GM21360 (cell line): Measurements from ENCODE around the gene USP47.
A peak's percentile ranks its signal among the peaks of the same experiment; 100 is the strongest.

Source experiments
- ATAC-seq: cut with Tn5 transposase; IDR thresholded peaks from one replicate; pipeline ENCODE4 v1.9.1; 2021; ENCODE audit warnings: mild to moderate bottlenecking, moderate library complexity; ENCODE audit not compliant: unreplicated experiment

Gene USP47

DNA sequence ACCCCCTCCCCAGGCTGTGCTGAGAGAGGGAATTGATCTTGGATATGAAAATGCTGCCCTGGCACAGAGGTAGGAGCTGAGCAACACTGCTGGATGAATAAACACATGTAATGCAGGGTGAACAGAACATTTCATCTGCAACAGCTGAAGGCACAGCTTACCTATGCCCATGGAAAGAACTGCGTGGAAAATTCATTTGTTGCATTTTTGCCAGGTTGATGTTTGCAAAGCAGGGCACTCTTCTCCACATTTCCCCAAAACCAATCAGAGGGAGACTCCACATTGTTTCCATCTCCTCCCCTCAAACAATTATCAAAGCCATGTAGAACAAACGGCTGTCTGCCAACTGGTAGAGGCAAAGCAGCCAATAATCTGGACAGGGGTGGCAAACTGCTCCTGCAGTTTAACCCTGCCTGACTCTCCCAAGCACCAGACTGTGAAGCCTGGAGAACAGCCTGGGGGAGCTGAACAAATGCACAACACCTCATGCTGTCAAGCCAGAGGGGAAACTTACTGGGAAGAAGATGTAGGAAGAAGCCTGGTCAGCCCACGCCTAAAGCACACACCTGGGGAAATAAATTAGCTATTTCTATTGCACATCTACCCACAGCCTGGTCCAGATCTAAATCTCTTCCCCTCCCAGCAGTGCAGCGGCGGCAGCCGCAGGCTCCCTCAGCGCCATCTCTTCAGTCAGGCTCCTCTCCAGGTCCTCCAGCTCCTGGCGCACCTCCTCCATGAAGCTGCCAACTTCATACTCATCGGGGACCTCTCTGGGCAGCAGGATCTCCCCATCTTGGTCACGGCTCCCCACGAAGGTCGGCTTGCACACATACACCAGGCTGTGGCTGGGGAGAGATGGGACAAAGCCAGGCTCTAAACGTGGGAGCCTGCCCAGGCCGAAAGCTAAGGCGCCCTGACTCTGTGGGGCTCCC lies 122.3 kb downstream of the USP47 start:
- no peak for ATAC-seq

DNA sequence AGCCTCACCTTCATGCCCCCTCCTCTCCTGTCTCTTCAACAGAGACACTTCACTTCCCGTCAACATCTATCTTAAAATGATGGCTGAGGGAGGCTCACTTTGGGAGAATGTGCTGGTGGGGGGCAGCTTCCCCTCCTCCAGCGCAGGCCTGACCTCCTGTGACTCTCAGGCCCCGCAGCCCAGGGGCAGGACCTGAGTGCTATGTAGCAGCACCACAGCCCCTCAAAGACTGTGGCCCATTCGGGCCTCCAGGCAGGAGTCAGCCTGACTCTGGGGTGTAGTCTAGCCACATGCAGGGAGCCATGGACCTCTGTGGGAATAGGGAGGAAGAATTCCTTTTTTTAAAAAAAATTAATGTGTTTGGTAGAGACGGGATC lies 123.0 kb downstream of the USP47 start:
- ATAC-seq, result no peak

DNA sequence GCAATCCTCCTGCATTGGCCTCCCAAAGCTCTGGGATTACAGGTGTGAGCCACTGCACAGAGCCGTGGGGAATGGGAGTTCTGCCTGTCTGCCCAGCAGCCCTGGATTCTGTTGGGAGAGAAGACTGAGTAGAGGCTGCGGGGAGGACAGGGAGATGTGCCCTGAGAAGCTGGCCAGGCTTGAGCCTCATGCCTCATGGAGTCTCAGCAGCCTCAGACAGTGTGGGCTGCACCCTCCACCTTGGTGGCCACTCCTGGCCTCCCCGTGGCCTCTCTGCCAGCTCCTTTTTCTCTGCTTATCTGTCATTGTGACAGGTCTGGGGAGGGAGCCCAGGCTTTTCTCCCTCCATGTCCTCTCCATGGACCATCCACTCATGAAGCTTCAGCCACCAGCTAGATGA lies 123.4 kb downstream of the USP47 start:
- ATAC-seq, result no peak

DNA sequence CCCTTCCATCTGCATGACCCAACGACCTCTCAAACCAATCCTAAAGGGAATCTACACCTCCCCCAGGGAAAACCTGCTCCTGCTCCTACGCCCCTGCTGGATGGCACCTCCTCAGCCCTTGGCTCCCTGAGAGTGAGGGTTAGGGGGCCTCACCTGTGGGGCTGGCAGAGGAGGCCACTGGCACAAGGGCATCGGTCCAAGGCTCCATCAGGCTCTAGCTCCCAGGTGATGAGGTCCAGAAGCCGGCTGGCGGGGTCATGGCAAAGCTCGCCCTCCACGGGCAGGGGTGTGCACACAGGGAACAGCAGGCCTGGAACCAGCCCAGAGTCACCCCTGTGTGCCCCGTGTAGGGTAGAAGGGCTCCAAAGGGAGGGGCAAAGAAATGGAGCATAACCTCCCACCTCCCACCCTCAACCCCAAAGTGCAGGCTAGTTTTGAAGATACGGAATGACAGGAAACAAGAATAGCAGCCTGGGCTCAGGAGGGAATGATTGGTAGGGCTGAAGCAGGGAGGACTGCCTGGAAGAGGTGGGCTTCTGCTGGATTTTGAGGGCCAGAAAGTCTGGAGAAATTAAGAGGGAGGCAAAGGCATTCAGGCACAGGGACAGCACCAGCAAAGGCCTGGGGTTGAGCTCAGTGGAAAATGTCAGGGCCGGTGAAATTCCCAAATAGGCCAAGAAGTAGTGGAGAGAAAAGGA lies 124.0 kb downstream of the USP47 start:
- no peak for ATAC-seq

DNA sequence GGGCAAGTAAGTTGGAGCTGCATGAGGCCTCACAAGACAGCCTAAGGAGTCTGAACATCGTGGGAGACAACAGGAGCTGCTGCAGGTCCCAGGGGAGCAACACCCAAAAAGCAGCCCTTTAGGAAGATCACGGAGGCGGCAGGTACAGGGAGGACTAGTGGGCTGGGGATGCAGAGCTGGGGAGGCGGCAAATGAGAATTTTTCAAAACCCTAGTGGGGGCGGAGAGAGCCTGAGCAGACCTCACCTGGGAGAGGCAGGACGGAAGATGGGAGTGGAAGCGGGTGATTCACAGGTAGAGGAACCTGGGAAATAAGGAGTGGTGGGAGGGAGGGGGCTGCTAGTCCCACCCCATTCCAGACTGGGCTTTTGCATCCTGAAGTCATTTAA lies 124.6 kb downstream of the USP47 start:
- no peak for ATAC-seq

DNA sequence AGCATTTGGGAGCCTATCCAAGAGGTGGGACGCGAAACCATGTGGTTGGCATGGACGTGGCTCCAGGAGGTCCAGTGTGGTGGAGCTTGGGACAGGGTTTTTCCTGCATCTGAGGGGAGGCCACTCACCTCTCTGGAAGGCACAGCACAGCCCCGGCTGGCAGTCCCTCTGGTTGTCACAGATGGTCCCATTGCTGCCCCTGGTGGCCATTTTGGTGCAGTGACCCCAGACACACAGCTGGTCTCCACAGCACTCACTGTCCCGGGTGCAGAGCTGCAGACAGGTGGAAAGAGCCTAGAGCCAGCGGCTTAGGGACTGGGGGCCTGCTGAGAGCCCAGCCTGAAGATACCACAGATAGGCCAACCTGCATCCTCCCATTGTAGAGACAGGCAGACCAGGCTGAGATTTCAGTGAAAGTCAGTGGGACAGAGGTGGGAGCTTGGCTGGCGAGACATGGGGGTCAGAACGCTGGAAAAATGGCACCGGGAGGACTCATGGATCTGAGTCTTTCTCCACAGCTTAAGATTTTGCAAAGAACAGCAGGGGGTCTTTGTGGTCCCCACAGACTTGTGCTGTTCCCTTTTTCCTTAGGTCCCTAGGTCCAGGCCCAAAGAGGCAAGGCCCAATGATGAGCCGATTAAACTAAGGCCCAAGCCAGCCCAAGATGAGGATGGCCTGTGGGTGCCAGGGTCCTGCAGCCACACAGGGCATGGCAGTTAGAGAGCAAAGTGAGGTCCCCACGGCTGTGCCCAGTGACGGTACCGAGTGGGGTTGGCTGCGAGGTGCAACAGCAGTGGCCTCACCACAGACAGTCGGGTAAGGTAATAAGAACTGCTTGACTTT lies 125.3 kb downstream of the USP47 start:
- peak; percentile 96 for ATAC-seq

DNA sequence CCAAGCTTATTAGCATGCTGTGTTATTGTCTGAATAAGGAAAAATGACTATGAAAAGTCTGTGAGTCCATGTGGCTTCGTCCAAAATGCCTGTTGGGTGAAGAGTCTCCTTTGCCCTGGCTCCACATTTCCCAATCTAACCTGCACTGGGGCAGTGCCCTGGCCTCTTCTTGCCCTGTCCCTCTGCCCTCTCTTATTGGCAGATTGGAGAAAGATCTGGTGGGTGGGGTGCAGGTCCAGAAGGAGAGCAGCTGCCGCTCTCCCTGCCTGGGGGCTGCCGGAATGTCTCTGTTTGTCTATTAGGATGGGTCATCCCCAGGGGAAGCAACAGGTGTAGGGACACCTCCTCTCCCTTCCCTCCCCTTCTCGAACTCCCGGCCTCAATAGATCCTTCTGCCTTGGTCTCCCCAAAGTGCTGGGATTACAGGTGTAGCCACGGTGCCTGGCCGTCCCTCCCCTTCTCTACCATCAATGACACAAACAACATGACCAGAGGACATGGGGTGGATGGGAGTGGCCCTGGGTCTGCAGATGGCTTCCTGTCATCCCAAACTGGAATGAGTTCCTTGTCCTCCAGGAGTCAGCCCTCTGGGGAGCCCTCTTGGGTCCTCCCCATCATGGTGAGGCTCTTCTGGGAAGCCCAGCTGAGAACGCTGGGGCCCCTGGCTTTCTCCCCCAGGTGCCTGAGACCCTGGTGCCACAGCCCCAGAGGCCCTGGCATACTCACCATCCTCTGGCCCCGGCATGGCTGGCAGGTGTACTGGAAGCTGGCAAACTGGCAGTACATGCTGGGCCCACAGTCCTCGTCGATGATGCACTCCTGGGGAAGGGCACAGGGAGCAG lies 126.1 kb downstream of the USP47 start:
- no peak for ATAC-seq

DNA sequence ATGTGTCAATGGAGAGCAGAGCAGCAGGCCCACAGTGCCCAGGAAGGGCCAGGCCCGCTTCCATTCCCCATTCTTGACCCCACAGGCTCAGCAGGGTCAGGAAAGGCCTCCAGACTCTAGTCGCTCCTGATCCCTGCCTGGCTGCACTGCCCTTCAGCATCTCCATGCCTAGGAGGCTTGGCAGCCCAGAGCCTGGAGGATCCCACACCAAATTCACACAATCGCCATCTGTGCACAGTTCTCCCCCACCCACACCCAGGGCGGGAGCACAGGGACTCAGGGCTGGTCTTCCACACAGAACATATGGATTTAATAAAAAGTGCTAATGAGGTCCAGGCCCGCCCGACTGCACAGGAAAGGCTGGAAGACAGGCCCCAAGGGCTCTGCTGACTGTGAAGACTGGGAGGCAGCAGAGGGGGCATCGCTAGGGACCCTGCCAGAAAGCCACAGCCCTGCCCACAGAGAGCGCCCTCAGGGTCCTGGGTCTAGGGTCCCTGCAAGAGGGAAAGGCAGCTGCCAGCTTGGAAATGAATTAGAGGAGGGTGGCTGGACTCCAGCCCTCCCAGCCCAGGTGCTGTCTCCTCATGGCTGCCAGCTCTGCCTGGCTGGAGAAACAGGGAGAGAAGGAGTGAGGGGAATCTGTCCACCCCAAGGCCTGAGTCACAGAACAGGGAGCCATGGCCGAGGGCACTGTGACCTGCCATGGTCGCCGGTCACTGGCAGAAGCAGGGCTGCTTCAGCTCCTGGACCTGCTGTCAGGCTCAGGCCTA lies 126.9 kb downstream of the USP47 start:
- no peak for ATAC-seq

DNA sequence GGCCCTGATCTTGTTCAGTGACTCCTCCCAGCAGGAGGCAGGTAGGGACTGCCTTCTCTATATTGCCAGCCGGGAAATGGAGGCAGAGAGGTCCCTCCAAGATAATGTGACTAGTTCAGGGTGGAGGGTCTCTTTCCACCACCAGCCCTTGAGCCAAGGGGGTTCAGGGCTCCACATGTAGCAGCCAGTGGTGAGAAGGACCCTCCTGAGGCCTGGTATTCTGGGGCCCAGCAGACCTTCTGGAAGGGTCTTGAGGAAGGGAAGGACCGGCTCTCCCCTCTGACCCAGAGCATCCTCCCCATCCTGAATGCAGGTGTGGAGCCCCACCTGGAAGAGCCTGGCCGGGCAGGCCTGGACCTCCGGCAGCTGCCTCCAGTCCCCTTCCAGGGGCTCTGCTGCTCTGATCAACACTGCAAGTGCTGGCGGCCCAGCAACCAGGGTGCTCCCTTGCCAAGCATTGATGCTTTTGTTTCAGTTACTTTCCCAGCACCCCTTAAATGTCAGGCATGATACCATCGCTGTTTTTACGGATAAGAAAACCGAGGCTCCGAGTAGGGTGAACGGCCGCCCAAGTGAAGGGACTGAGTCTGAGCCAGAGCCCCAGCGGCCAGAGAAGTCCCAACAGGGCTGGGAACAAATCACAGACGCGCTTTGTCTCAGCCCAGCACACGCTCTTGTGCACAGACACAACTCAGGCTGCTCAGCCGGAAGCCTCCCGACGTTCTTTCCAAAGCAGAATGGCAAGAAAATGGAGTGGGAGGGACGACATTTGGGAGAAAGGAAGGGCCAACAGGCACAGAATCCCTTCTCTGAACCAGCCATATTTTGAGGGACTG lies 127.8 kb downstream of the USP47 start:
- ATAC-seq, result no peak

DNA sequence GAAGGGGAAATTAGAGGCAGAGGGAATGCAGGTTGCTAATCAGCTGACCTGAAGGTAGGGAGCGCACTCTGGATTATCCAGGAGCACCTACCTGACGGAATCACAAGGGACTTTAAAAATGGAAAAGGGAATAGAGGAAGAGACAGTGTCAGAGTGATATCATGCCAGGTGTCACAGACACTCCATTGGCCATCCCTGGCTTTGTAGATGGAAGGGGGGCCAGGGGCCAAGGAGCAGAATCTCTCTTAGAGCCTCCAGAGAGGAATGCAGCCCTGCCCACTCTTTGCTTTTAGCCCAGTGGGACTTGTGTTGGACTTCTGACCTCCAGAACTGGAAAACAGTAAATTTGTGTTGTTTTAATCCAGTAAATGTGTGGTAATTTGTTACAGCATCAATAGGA lies 128.8 kb downstream of the USP47 start:
- no peak for ATAC-seq

DNA sequence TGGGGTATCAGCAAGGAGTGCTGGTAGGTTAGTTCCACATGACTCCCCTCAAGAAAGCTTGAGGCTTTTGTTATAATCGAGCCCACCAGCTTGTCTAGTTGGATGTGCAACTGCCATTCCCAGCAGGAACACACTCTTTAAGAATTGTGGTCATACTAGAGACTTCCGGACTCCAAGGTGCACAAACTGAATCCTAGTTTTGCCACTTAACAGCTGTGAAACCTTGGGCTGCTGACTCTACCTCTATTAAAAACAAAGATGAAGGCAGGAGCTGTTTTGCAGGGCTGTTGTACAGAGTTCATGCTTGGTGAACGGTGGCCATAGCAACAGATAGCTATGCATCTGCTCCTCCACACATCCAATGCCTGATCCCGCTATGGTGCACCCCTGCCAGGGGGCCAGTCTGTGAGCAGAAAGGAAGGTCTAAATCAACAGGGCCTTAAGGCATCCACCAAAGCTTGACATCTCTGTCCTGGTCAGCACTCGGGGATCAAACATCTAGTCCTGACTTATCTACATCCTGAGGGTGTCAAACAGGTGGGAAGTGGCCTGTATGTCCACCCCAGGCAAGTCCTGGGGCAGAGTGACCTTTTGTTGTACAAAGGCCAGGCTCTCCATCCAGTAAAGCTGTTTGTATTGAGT lies 130.3 kb downstream of the USP47 start:
- no peak for ATAC-seq

DNA sequence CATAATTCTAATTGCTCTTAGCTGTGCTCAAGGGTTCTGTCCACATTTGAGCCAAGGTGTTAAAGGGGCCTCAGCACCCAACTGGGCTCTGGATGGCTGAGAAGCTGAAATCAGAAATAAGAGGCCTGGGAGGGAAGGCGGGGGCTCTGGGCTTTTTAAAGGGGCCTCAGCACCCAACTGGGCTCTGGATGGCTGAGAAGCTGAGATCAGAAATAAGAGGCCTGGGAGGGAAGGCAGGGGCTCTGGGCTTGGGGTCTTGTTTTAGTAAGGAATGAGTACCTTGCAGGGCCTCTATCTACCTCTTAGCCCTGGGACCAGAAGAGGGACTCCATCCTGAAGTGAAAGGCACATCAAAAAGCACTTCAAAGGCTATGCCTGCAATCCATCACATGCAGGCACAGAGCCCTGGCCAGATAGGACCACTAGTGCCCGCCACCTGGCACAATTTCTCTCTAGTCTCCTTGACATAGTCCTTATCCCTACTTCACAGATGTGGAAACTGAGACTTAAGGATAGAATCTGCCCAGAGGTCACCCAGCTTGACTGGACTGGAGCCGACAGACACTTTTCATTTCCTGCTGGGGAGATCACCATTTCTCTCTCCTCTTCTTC lies 131.1 kb downstream of the USP47 start:
- no peak for ATAC-seq

DNA sequence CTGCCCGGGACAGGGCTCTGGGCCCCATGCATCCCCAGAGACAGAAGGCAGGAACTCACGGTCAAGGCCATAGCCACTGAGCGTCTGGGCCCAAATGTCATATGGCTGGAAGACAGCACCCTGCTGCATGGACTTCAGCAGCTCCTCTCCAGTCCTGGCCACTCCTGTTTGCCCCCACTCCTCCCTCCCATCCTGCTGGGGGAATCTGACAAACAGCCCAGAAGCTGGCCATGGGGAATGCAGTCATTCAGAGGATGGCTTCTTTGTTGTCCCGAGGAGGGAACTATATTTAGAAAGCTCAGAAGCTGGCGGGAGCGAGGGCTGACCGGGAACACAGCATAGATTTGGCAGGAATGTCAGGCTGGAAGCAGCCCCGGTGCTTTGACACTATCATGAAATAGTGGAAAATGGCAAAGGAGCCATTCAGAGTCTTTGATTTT lies 131.6 kb downstream of the USP47 start:
- no peak for ATAC-seq

DNA sequence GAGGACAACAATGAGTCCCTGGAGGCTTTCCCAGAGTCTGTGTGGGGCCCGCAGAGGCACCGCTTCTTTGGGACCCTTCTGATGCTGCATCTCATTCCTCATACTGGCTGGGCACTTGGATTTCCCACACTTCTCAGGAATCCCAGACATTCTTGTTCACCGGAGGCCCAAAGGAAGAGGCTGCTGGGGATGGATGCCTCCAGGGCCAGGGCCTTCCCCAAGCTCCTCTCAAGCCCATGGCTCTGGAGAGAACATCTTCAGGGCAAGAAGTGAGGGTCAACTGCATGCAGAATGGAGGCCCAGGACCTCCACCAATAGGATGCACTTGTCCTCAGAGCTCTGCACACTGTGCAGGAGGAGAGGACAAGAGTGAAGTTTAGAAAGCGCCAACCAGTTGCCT lies 132.1 kb downstream of the USP47 start:
- ATAC-seq, result no peak

DNA sequence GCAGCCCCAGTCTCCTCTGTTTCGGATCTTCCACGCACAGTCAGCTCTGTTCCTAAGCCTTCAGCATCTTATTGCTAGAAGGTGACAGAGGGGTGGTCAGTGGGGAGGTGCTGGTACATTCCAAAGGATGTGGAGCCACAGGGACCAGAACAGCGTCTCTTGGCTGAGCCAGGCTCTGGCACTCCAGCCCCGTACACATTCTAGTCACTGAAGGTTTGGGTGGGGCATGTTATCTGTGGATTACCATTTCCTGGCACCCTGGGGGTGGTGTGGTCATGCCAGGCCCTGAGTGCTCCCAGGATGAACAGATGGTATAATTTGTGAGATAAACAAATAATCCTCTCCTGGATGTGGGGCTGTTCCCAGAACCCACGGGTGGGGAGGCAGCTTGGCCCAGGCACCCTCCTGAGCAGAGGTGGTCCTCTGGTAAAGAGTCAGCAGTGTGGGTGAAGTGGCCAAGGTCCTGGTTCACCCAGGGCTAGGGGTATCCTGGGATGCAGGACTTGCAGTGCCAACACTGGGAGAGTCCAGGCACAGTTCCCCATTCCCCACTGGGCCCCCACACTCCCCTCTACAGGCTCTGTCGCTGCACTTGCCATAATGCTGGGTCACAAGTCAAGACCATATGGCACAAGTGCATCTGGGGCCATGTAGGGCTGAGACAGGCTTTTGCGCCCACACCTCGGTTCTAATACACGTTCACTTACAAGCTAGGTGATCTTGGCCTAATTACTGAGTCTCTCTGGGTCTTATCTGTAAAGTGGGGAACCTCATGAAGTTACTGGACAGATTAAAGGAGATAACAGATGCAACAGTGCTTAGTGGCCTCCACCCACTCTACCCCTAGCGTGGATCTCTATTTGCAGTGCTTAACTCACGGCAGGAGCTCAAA lies 133.7 kb downstream of the USP47 start:
- ATAC-seq, result no peak

DNA sequence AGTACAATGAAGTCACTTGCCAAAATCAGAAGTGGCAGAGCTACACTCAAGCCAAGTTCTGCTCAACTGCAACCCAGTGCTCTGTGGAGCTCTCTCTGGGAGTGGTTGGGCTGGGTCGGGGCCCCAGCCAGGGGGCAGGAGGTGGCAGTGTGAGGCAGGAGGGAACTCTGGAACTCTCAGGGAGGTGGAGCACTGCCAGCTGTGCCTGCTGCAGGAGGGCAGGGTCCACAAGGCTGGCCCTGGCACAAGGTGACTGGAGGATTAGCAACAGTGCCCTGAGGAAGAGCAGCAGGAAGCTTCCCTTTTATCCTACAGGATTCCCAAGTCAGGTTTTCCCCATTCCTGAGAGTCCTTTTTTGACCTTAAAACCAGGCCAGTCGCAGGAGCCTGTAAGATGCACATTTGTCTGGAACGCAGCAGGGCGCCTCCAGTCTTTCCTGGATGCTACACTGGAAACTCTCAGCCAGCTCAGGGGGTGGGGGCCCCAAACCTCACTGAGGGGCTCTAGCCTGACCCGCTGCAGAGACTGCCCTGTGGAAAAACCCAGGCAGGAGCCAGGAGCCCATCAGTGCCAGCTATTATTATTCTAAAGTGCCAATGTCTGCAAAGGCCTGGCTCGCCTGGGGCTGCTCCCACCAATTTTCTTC lies 134.8 kb downstream of the USP47 start:
- no peak for ATAC-seq
